Peyer's patch (tissue), 4 donors: ENCODE data around the gene BPIFB1. TPM values are rescaled to one million over a fixed set of nuclear protein-coding genes. Genes with fewer than 3 reads are reported as not detected.

Source experiments
- DNase-seq, 3 donors: peaks; one replicate each; pipeline ENCODE4 v3.0.0-alpha.2; 2017 to 2019
- H3K27ac ChIP-seq, 4 donors: fragments of 200-600 bp; sonication (generic); one replicate each; pipeline ENCODE4 v1.5.1; 2016 to 2019
- H3K27me3 ChIP-seq, 2 donors: fragments of 200-600 bp; sonication (generic); one replicate each; pipeline ENCODE4 v1.5.1; 2019
- H3K36me3 ChIP-seq, 3 donors: fragments of 200-600 bp; sonication (generic); one replicate each; pipeline ENCODE4 v1.5.1; 2016 to 2019
- H3K4me1 ChIP-seq, 4 donors: fragments of 200-600 bp; sonication (generic); one replicate each; pipeline ENCODE4 v1.5.1; 2016 to 2019
- H3K4me3 ChIP-seq, 4 donors: fragments of 200-600 bp; sonication (generic); 1 replicate in 3 of 4; 2 replicates in 1 of 4; pipeline ENCODE4 v1.5.1; 2016 to 2019; ENCODE audit warnings: mild to moderate bottlenecking in 1 of 4
- H3K9me3 ChIP-seq, 4 donors: fragments of 200-600 bp; sonication (generic); one replicate each; pipeline ENCODE4 v1.5.1; 2016 to 2019; ENCODE audit warnings: mild to moderate bottlenecking in 1 of 4
- CTCF ChIP-seq, 6 experiments: fragments of 450-650 bp in 4 of 6; fragments of 200-600 bp in 2 of 6; sonication (generic) in 1 of 6; IDR thresholded peaks; one replicate each; pipeline ENCODE4 v1.5.1; 2017 to 2019; ENCODE audit warnings: antibody characterized with exemption in 6 of 6, mild to moderate bottlenecking in 3 of 6, moderate library complexity in 1 of 6
- POLR2A ChIP-seq, 2 donors: fragments of 450-650 bp; IDR thresholded peaks; one replicate each; pipeline ENCODE4 v1.5.1; 2017; ENCODE audit warnings: antibody characterized with exemption in 2 of 2, mild to moderate bottlenecking in 2 of 2, moderate library complexity in 2 of 2
- total RNA-seq, 4 donors: library from RNA; depleted of rRNA; stranded (reverse); fragments of >200 nt; gene quantifications; one replicate each; pipeline ENCODE4 v1.1.0, GENCODE V29; 2016

The BPIFB1 gene
- total RNA-seq, 4 donors from 2014 or later: not detected

GRCh38 chr20:33299111-33299603 lies 16.1 kb downstream of the BPIFB1 start:
- TF ChIP-seq CTCF (IDR thresholded peaks at IDR 0.05): peak; percentile 56 to 96 (median 73)
- TF ChIP-seq POLR2A (IDR thresholded peaks at IDR 0.05): no peak
- Histone ChIP-seq H3K27me3 (no peaks in the 10 kb centered on the region), H3K9me3 (no peaks in the 10 kb centered on the region), H3K4me1 (peaks cover 0 to 4% (median 0%) of the 10 kb centered on the region in 4 donors), H3K4me3 (no peak overlapping the region), H3K36me3 (no peaks in the 10 kb centered on the region), H3K27ac (no peak overlapping the region)
- peak; percentile 64 to 80 (median 74) for DNase-seq

- H3K27me3 ChIP-seq: no peaks in the 10 kb centered on the region
- H3K4me1 ChIP-seq: peaks cover 0 to 4% (median 0%) of the 10 kb centered on the region in 4 donors
- H3K4me3 ChIP-seq: no peak overlapping the region
- no peak overlapping the region for H3K27ac ChIP-seq
- TF ChIP-seq CTCF (IDR thresholded peaks at IDR 0.05) (no peak), POLR2A (IDR thresholded peaks at IDR 0.05) (no peak)
- no peaks in the 10 kb centered on the region for H3K36me3 ChIP-seq
- no peak for DNase-seq
- H3K9me3 ChIP-seq: no peaks in the 10 kb centered on the region
Measured at GRCh38 chr20:33301192-33301930, 18.3 kb downstream of the BPIFB1 start.

GRCh38 chr20:33303595-33303994 lies 20.6 kb downstream of the BPIFB1 start:
- H3K27ac ChIP-seq: no peak overlapping the region
- H3K4me3 ChIP-seq: no peak overlapping the region
- H3K4me1 ChIP-seq: peaks cover 0 to 4% (median 0%) of the 10 kb centered on the region in 4 donors
- TF ChIP-seq CTCF (IDR thresholded peaks at IDR 0.05) (no peak), POLR2A (IDR thresholded peaks at IDR 0.05) (no peak)
- H3K36me3 ChIP-seq: no peaks in the 10 kb centered on the region
- DNase-seq: no peak
- H3K9me3 ChIP-seq: no peaks in the 10 kb centered on the region
- no peaks in the 10 kb centered on the region for H3K27me3 ChIP-seq

GRCh38 chr20:33304046-33304445 lies 21.0 kb downstream of the BPIFB1 start:
- Histone ChIP-seq H3K4me1 (peaks cover 0 to 2% (median 0%) of the 10 kb centered on the region in 4 donors), H3K27me3 (no peaks in the 10 kb centered on the region), H3K9me3 (no peaks in the 10 kb centered on the region), H3K36me3 (no peaks in the 10 kb centered on the region), H3K4me3 (no peak overlapping the region), H3K27ac (no peak overlapping the region)
- no peak for DNase-seq
- TF ChIP-seq POLR2A (IDR thresholded peaks at IDR 0.05) (no peak), CTCF (IDR thresholded peaks at IDR 0.05) (no peak)

GRCh38 chr20:33305589-33306057 lies 22.6 kb downstream of the BPIFB1 start:
- no peak overlapping the region for H3K27ac ChIP-seq
- no peaks in the 10 kb centered on the region for H3K27me3 ChIP-seq
- TF ChIP-seq CTCF (IDR thresholded peaks at IDR 0.05): no peak
- TF ChIP-seq POLR2A (IDR thresholded peaks at IDR 0.05): no peak
- H3K4me3 ChIP-seq: no peak overlapping the region
- DNase-seq: no peak
- H3K36me3 ChIP-seq: no peaks in the 10 kb centered on the region
- no peaks in the 10 kb centered on the region for H3K9me3 ChIP-seq
- no peaks in the 10 kb centered on the region for H3K4me1 ChIP-seq
